ENCODE data around the gene GPA33.

DNA sequence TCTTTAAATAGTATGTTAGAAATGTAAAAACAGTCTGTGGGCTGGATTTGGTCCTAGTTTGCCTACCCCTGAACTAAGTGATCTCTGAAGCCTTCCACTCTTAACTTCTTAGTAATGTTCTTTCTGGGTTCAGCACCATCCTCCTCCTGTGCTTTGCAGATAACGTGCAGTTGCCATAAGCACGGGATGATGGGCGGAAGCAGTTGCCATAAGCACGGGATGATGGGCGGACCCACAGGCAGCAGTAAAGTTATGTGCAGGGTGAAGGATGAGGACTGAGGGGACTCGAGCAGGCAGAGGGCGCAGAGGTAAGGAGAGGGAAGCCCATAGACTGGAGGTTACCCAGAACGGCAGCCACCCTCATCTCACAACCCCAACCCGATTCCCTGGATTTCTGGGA lies 25.6 kb downstream of the GPA33 start:
- TF ChIP-seq, protein P1, sequence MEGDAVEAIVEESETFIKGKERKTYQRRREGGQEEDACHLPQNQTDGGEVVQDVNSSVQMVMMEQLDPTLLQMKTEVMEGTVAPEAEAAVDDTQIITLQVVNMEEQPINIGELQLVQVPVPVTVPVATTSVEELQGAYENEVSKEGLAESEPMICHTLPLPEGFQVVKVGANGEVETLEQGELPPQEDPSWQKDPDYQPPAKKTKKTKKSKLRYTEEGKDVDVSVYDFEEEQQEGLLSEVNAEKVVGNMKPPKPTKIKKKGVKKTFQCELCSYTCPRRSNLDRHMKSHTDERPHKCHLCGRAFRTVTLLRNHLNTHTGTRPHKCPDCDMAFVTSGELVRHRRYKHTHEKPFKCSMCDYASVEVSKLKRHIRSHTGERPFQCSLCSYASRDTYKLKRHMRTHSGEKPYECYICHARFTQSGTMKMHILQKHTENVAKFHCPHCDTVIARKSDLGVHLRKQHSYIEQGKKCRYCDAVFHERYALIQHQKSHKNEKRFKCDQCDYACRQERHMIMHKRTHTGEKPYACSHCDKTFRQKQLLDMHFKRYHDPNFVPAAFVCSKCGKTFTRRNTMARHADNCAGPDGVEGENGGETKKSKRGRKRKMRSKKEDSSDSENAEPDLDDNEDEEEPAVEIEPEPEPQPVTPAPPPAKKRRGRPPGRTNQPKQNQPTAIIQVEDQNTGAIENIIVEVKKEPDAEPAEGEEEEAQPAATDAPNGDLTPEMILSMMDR (IDR thresholded peaks at IDR 0.05; ENCODE audit: insufficient read depth, low read length, poor library complexity, severe bottlenecking): no peak
- TF ChIP-seq EZH2phosphoT487 (conservative IDR thresholded peaks at IDR 0.05; ENCODE audit: low read length): no peak

Measured in SU-DHL-6 (cell line).